ENCODE results near the gene CD248.
A peak's percentile ranks its signal among the peaks of the same experiment; 100 is the strongest.
"Not testable (repeated sequence)": the region's sequence is repeated elsewhere in the genome, so short reads cannot be mapped to it uniquely, and the experiment has no call there.

CD248 gene

GRCh38 chr11:66328031-66328301, 11.1 kb upstream of the CD248 start:
- no peak for DNase-seq

- DNase-seq: no peak
Measured at GRCh38 chr11:66327171-66328030, 10.6 kb upstream of the CD248 start.

DNA sequence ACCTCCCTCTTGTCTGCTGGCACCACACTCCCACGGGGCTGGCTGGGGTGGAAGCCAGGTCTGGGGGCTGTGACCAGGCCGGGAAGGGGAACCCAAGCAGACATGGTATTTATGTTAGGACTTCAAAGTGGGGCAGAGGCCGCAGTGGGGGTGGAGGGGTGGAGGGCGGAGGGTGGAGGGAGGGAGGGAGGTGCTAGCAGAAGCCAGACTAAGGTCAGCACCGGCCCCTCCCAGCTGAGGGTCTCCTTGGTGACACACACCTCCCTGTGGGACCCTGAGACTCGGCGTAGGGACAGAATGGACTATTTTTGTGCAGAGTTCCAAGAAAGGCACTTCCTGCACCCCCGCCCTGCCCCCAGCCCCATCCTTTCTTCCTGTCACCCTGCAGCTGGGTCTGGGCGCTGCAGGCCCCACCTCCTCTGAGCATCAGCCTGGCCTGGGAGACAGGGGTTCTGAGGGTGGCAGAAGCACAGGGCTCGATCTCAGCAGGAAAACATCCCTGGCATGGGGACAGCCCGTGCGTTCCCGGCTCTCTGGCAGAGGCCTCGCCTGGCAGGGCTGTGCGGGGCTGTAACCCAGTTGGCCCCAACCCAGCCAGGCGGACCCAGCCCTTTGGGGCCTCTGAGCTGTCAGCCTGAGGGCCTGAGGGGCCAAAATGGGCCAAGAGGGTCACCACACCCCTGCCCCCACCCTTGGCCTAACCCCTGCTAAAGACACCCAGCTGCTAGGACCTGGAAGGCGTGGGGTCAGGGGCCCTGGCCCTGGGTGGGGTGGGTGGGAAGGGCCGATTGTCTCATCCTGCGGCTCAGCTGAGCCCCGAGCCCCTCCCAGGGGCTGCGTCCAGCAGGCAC, 9.6 kb upstream of the CD248 start:
- no peak for DNase-seq

DNA sequence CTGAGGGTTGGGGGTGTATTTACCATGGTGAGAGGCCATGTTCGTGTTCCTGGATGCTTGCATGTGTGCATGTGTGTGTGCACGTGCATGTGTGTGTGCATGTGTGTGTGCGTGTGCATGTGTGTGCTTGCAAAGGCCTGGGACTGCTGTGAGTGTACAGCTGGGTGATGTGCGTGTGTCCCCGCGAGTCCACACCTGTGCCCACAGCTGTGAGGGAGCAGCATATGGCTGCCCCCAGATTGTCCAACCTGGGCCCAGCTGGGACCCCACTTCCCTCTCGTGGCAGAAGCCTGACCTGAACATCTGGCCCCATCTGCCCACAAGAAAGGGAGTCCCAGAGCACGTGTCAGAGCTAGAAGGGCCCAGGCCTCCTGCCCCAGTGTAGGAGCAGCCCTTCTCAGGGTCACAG, 8.4 kb upstream of the CD248 start:
- DNase-seq: peak; percentile 65

DNA sequence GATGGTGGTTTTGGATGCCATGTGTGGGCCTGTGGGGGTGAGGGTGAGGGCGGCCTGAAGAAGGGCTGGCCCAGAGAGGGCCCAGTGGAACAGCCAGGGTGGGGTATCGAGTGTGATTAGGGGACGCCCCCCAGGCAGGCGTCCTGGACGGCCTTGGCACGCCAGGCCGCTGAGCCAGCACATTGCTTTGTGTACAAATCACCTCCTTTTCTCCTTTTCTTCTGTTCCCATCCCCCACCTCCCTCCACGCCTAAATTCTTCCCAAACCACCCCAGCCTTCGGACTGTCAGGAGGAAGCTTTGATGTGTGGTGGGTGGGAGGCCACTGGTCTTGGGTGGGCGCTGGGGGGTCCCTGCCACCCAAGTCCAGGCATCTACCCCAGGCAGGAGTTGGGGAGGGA, 7.8 kb upstream of the CD248 start:
- DNase-seq: no peak

- DNase-seq: no peak
Measured at GRCh38 chr11:66323684-66324083, 6.8 kb upstream of the CD248 start.

DNA sequence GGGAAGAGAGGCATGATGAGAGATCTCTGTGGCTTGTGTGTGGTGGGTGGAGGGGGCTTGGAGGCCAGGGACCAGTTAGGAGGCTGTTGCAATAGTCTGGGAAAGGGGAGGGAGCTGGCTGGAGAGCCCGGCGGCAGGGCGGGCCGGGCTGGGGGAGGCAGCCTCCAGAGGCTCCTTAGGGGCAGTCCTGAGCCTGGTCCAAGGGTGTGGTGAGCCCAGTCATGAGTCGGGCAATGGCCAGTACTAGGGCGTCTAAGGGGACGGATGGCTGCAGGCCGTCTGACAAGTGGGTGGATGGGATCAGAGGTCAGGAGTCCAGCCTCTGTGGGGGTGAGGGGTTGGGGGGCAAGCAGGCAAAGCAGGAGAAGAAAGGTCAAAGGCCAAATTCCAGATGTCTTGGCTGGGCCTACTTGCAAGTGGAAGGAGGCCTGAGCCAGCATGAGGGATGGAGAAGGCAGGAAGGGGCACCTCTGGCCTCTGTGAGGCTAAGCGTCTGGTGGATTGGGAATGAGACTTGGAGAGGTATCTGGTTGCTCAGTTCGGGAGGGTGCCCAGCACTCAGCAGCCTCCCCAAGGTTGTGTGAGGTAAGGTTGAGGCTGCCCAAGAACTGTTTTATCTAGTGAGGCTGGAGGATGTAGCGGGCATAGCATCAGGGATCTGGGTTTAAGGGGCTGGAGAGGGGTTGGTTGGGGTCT, 6.0 kb upstream of the CD248 start:
- no peak for DNase-seq

- no peak for DNase-seq
Measured at GRCh38 chr11:66321606-66322005, 4.8 kb upstream of the CD248 start.

- DNase-seq: not testable (repeated sequence)
Measured at GRCh38 chr11:66320748-66321147, 3.9 kb upstream of the CD248 start.

DNA sequence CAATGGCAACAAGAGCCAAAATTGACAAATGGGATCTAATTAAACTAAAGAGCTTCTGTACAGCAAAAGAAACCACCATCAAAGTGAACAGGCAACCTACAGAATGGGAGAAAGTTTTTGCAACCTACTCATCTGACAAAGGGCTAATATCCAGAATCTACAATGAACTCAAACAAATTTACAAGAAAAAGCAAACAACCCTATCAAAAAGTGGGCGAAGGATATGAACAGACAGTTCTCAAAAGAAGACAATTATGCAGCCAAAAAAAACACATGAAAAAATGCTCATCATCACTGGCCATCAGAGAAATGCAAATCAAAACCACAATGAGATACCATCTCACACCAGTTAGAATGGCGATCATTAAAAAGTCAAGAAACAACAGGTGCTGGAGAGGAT, 3.4 kb upstream of the CD248 start:
- DNase-seq: not testable (repeated sequence)

- no peak for DNase-seq
Measured at GRCh38 chr11:66318600-66318970, 1.7 kb upstream of the CD248 start.

GRCh38 chr11:66317723-66318599, 1.1 kb upstream of the CD248 start:
- DNase-seq: no peak

- no peak for DNase-seq
Measured at GRCh38 chr11:66317322-66317722, 478 bp upstream of the CD248 start.

DNA sequence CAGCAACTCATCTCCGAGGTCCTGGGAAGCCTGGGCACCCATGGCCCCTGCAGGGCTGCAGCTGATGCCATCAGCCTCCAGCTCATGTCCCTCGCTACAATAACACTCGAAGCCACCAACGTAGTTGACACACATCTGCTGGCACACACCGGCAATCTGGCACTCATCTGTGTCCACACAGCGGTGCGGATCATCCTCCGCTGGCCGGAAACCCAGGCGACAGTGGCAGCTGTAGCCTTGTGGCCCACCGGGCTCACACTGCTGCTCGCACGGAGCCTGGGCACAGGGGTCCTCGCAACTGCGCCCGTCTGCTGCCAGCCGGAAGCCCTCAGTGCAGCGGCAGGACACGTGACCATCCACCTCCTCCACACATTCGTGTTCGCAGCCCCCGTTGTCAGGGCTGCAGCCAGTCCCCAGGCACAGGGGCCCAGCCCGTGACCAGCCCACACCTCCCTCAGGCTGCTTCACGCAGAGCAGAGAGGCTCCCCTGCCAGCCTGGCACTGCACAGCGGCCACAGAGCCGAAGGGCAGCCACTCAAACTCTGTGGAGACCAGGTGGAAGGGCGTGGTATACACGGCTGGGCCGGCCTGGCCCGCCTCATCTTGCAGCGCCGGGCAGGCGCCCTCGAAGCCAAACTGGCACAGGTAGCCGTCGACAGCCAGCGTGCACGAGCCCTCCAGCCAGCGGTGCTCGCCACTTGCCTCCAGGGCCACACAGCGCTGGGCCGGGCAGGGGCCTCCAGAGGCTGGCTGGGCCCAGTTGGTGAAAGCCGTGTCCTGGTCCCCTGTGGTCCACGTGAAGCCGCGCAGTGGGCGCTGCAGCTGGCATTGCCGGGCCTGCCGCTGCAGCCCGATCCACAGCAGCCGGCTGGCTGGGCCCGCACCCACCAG, 678 bp downstream of the CD248 start:
- DNase-seq: no peak

- no peak for DNase-seq
Measured at GRCh38 chr11:66315498-66315885, 1.4 kb downstream of the CD248 start.

- DNase-seq: no peak
Measured at GRCh38 chr11:66314561-66315497, 2.0 kb downstream of the CD248 start.

DNA sequence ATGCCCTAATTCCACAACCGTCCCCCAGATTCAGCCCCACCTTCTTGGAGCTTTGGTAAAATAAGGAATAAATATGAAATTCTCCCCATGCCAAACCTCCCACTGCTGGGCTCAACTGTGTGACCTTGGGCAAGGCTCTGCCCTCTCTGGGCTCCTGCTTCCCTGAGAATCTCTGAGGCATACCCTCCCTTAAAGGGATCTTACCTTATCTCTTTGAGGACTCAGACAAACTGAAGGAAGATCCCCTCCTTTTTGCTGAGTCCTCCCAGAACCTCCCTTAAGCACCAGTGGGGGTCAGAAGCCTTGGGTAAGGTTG, 2.7 kb downstream of the CD248 start:
- DNase-seq: no peak

- no peak for DNase-seq
Measured at GRCh38 chr11:66313321-66314185, 3.3 kb downstream of the CD248 start.

- peak; percentile 92 for DNase-seq
Measured at GRCh38 chr11:66312549-66313320, 4.1 kb downstream of the CD248 start.
